Tibial nerve (tissue), 3 donors: Measurements from ENCODE around the gene PRKG1.

ENCODE experiments used
- POLR2A ChIP-seq, 2 donors: fragments of 450-650 bp; IDR thresholded peaks; one replicate each; pipeline ENCODE4 v1.6.1; 2017; ENCODE audit warnings: antibody characterized with exemption in 2 of 2, mild to moderate bottlenecking in 2 of 2, moderate library complexity in 2 of 2
- TF ChIP-seq, protein P1 (sequence below), 5 experiments: fragments of 200-600 bp in 3 of 5; fragments of 450-650 bp in 2 of 5; sonication (generic) in 3 of 5; IDR thresholded peaks; one replicate each; pipeline ENCODE4 v1.5.1; 2016 to 2019; ENCODE audit warnings: antibody characterized with exemption in 5 of 5, mild to moderate bottlenecking in 3 of 5, moderate library complexity in 2 of 5

- no peak for TF ChIP-seq POLR2A (IDR thresholded peaks at IDR 0.05)
- TF ChIP-seq, protein P1, sequence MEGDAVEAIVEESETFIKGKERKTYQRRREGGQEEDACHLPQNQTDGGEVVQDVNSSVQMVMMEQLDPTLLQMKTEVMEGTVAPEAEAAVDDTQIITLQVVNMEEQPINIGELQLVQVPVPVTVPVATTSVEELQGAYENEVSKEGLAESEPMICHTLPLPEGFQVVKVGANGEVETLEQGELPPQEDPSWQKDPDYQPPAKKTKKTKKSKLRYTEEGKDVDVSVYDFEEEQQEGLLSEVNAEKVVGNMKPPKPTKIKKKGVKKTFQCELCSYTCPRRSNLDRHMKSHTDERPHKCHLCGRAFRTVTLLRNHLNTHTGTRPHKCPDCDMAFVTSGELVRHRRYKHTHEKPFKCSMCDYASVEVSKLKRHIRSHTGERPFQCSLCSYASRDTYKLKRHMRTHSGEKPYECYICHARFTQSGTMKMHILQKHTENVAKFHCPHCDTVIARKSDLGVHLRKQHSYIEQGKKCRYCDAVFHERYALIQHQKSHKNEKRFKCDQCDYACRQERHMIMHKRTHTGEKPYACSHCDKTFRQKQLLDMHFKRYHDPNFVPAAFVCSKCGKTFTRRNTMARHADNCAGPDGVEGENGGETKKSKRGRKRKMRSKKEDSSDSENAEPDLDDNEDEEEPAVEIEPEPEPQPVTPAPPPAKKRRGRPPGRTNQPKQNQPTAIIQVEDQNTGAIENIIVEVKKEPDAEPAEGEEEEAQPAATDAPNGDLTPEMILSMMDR (IDR thresholded peaks at IDR 0.05): no peak
These were observed 746.8 kb downstream of the PRKG1 start for GRCh38 chr10:51821045-51821444.
